ENCODE measurements around the gene CLIP2. TPM values are rescaled to one million over a fixed set of nuclear protein-coding genes. Genes with fewer than 3 reads are reported as not detected.

Gene CLIP2
- polyA plus RNA-seq, 1 of the 3 experiments (the other 2 are of a cell fraction) = 14.3 TPM

DNA sequence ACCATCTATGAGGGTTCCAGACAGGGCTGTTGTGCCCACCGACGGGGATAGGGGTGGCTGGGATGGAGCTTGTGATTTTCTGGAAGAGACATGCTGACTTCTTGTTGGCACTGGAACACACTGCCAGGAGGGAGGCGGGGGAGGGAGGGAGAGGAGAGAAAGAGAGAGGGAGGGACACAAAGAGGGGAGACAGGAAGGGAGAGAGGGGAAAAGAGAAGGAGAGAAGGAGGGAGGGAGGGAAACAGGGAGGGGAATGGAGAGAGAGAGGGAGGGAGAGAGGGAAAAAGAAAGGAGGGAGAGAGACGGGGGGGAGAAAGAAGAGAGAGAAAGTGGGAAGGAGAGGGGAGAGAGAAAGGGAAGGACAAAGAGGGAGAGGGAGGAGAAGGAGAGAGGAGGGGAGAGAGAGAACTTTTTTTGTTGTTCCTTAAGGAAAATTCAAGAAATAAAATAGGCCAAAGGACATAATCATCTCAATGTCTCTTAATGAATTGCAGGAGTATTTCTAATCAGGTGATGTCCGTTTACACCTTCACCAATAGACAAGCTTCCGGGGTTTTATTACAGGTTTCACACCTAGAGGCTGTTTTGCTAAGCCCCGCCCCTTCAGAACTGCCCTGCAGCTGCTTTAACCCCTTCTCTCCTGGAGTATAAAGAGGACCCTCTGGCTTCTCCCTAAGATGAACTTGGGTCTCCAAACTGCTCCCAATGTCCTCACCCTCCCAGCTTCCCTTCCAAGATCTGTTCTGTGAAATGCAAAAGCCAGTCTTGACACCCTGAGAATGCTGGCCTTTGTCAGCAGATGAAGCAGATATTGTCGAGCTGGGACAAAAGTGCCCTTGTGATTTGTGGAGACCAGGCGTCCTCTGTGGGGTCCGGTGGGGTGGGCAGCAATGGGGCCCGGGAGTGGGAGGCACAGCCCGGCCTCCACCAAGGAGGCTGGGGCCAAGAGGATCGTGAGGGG, 82.5 kb downstream of the CLIP2 start (continued):
- TF ChIP-seq NFIC (IDR thresholded peaks at IDR 0.05; ENCODE audit: borderline replicate concordance) (no peak), RXRA (IDR thresholded peaks at IDR 0.05; ENCODE audit: borderline replicate concordance, low read depth) (no peak), GABPA (IDR thresholded peaks at IDR 0.05; ENCODE audit: low read depth) (no peak)

- H2AFZ ChIP-seq (ENCODE audit: low read depth) = no peak overlapping the region
- H3K27me3 ChIP-seq (ENCODE audit: insufficient read depth) = no peaks in the 10 kb centered on the region
- H3K4me3 ChIP-seq (ENCODE audit: low read depth in 2 of 2, low read length in 1 of 2) = no peak overlapping the region
- CTCF ChIA-PET = interaction anchor here (1.6 to 8.3 kb wide), 3 partner anchors 28 to 166 kb away, joined by 6 to 47 read pairs (median 11); no protein-coding TSS in a partner anchor
- peaks cover 14% of the 10 kb centered on the region for H3F3A ChIP-seq (replicated peaks; ENCODE audit: insufficient read depth)
- no peak overlapping the region for H3K27ac ChIP-seq (ENCODE audit: low read depth in 2 of 2, low read length in 1 of 2)
- POLR2A ChIA-PET = no interaction called here
- 93% methylated on average over 28 of the region's 28 CpGs for WGBS (ENCODE audit: low lambda C conversion rate)
- H3K9ac ChIP-seq = no peak overlapping the region
- no peaks in the 10 kb centered on the region for H3K9me2 ChIP-seq
- no peaks in the 10 kb centered on the region for H3K9me3 ChIP-seq
- H3K36me3 ChIP-seq (replicated peaks in 1 of 2; ENCODE audit: control insufficient read depth in 1 of 2, insufficient read depth in 2 of 2, low read length in 1 of 2) = peaks cover 0 to 16% of the 10 kb centered on the region in 2 experiments
- TF ChIP-seq, protein P1, sequence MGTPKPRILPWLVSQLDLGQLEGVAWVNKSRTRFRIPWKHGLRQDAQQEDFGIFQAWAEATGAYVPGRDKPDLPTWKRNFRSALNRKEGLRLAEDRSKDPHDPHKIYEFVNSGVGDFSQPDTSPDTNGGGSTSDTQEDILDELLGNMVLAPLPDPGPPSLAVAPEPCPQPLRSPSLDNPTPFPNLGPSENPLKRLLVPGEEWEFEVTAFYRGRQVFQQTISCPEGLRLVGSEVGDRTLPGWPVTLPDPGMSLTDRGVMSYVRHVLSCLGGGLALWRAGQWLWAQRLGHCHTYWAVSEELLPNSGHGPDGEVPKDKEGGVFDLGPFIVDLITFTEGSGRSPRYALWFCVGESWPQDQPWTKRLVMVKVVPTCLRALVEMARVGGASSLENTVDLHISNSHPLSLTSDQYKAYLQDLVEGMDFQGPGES (IDR thresholded peaks at IDR 0.05; ENCODE audit: low read depth, low read length) = no peak
- no peak for TF ChIP-seq MXI1 (IDR thresholded peaks at IDR 0.05; ENCODE audit: low read depth, low read length)
- no peak for TF ChIP-seq GATA2 (CRISPR knock-in tag; IDR thresholded peaks at IDR 0.05)
- no peak for TF ChIP-seq TCF12 (IDR thresholded peaks at IDR 0.05)
- no peak for TF ChIP-seq REST (IDR thresholded peaks at IDR 0.05; ENCODE audit: low read depth, low read length)
- TF ChIP-seq FOXJ3 (CRISPR knock-in tag; IDR thresholded peaks at IDR 0.05) = no peak
- TF ChIP-seq ELF1 (IDR thresholded peaks at IDR 0.05) = no peak
- no peak for TF ChIP-seq USF2 (IDR thresholded peaks at IDR 0.05; ENCODE audit: borderline replicate concordance, low read depth, low read length)
- no peak for TF ChIP-seq FOXM1 (IDR thresholded peaks at IDR 0.05; ENCODE audit: low read depth)
- TF ChIP-seq TEAD4 (IDR thresholded peaks at IDR 0.05; ENCODE audit: borderline replicate concordance, insufficient read depth) = no peak
- TF ChIP-seq RAD21 (IDR thresholded peaks at IDR 0.05; ENCODE audit: low read length) = no peak
- TF ChIP-seq SIN3A (IDR thresholded peaks at IDR 0.05; ENCODE audit: borderline replicate concordance, low read depth, low read length) = no peak
- TF ChIP-seq NRF1 (IDR thresholded peaks at IDR 0.05; ENCODE audit: low read depth, low read length) = no peak
- no peaks in the 10 kb centered on the region for H3K79me2 ChIP-seq (ENCODE audit: insufficient read depth)
- DNase-seq = no peak
- no peak overlapping the region for H3K4me2 ChIP-seq
- no peaks in the 10 kb centered on the region for H4K20me1 ChIP-seq (ENCODE audit: insufficient read depth)
- H3K4me1 ChIP-seq (ENCODE audit: control insufficient read depth in 1 of 2, insufficient read depth in 2 of 2, low read depth in 1 of 2, low read length in 1 of 2) = no peaks in the 10 kb centered on the region; a peak in 1 of 4 replicates
These were observed 83.4 kb downstream of the CLIP2 start for GRCh38 chr7:74372511-74373111.
